Measurements from ENCODE around the gene TSPAN31. TPM values are rescaled to one million over a fixed set of nuclear protein-coding genes. Genes with fewer than 3 reads are reported as not detected.

The TSPAN31 gene
- total and polyA plus RNA-seq, 9 of the 15 experiments (the other 6 are each of a cell fraction or from before 2014, with no cell fraction given): 11.3 to 26.4 (median 14.3) TPM

DNA sequence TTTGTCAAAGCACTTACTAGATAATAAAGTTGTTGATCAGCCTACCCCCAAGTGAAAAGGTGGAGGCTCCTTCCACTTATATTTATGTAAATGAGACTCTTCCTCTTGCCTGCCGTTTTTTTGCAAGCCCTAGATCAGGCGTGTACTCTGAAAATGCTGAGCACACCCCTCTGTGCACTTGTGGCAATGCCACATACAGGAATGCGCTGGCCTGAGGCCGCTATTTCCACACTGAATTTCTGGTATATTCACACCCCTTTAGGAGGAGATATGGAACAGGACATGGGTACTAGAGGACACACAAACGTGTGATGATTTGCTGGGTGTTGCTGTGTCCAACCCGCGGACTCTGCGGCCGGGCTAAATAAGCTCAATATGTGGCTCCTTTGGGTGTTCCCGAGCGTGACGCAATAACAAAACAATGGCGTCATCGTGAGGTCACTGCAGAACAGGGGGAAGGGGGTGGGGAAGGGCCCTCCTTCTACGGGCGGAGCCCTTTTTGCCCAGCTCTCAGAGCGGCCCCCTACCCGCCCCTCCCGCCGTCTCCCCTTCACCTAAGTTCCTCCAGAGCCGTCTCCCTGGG is 554 bp upstream of the TSPAN31 start (continued):
- TF ChIP-seq ZBTB33 (CRISPR knock-in tag; IDR thresholded peaks at IDR 0.05): peak; percentile 96
- TF ChIP-seq, protein P1, sequence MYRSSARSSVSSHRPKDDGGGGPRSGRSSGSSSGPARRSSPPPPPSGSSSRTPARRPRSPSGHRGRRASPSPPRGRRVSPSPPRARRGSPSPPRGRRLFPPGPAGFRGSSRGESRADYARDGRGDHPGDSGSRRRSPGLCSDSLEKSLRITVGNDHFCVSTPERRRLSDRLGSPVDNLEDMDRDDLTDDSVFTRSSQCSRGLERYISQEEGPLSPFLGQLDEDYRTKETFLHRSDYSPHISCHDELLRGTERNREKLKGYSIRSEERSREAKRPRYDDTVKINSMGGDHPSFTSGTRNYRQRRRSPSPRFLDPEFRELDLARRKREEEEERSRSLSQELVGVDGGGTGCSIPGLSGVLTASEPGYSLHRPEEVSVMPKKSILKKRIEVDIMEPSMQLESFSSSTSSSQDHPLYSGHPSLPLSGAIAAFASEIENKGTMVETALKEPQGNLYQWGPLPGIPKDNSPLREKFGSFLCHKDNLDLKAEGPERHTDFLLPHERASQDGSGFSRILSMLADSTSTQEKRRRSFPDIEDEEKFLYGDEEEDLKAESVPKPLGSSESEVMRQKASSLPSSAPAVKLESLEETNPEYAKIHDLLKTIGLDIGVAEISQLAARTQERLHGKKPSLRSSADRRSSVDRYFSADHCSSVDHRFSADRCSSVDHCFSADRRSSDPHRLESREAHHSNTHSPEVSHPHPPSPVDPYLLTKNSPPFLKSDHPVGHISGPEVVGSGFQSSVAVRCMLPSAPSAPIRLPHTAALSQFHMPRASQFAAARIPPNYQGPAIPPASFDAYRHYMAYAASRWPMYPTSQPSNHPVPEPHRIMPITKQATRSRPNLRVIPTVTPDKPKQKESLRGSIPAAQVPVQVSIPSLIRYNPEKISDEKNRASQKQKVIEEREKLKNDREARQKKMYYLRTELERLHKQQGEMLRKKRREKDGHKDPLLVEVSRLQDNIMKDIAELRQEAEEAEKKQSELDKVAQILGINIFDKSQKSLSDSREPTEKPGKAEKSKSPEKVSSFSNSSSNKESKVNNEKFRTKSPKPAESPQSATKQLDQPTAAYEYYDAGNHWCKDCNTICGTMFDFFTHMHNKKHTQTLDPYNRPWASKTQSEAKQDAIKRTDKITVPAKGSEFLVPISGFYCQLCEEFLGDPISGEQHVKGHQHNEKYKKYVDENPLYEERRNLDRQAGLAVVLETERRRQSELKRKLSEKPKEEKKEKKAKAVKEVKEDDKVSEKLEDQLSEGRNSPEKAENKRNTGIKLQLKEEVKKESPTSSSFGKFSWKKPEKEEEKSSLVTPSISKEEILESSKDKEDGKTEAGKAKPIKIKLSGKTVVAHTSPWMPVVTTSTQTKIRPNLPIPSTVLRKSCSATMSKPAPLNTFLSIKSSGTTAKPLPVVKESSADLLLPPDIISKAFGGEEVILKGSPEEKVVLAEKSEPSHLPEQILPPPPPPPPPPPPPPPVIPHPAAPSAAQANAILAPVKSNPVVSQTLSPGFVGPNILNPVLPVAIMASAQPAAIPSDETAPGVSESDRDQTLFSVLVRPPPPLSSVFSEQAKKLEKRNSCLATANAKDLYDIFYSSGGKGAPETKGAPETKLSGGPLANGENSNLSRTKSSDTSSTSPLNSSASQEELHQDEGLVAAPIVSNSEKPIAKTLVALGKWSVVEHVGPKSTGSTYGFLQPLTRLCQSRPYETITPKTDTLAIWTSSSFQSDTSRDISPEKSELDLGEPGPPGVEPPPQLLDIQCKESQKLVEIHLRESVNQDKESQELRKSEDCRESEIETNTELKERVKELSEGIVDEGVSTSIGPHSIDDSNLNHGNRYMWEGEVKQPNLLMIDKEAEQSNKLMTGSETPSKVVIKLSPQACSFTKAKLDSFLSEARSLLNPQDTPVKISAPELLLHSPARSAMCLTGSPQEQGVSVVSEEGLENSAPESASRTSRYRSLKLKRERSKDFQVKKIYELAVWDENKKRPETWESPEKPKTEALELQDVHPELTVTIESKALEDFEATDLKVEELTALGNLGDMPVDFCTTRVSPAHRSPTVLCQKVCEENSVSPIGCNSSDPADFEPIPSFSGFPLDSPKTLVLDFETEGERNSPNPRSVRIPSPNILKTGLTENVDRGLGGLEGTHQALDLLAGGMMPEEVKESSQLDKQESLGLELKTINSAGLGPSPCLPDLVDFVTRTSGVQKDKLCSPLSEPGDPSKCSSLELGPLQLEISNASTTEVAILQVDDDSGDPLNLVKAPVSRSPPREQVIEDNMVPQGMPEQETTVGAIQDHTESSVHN (IDR thresholded peaks at IDR 0.05; ENCODE audit: borderline replicate concordance in 1 of 2, low read depth in 1 of 2): 0 out of 4 replicates have a peak, but pooled peaks of 1 of the 2 experiments have one; percentile 24
- no peak for TF ChIP-seq SOX6 (IDR thresholded peaks at IDR 0.05)
- no peak for TF ChIP-seq ZNF76 (CRISPR knock-in tag; IDR thresholded peaks at IDR 0.05; ENCODE audit: borderline replicate concordance)
- TF ChIP-seq SMAD4 (CRISPR knock-in tag; conservative IDR thresholded peaks at IDR 0.05): no peak
- TF ChIP-seq HDAC8 (tag; IDR thresholded peaks at IDR 0.05): no peak
- TF ChIP-seq, protein P2, sequence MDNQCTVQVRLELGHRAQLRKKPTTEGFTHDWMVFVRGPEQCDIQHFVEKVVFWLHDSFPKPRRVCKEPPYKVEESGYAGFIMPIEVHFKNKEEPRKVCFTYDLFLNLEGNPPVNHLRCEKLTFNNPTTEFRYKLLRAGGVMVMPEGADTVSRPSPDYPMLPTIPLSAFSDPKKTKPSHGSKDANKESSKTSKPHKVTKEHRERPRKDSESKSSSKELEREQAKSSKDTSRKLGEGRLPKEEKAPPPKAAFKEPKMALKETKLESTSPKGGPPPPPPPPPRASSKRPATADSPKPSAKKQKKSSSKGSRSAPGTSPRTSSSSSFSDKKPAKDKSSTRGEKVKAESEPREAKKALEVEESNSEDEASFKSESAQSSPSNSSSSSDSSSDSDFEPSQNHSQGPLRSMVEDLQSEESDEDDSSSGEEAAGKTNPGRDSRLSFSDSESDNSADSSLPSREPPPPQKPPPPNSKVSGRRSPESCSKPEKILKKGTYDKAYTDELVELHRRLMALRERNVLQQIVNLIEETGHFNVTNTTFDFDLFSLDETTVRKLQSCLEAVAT (IDR thresholded peaks at IDR 0.05): no peak
- TF ChIP-seq, protein P3, sequence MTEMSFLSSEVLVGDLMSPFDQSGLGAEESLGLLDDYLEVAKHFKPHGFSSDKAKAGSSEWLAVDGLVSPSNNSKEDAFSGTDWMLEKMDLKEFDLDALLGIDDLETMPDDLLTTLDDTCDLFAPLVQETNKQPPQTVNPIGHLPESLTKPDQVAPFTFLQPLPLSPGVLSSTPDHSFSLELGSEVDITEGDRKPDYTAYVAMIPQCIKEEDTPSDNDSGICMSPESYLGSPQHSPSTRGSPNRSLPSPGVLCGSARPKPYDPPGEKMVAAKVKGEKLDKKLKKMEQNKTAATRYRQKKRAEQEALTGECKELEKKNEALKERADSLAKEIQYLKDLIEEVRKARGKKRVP (CRISPR knock-in tag; IDR thresholded peaks at IDR 0.05): peak; percentile 57; the same call in 1 of the 2 replicates
- peak; percentile 8 for TF ChIP-seq DACH1 (IDR thresholded peaks at IDR 0.05; ENCODE audit: partially characterized antibody)
- TF ChIP-seq CCAR2 (IDR thresholded peaks at IDR 0.05; ENCODE audit: low read depth, low read length): no peak
- TF ChIP-seq HCFC1 (IDR thresholded peaks at IDR 0.05; ENCODE audit: low read depth, low read length): no peak
- no peak for TF ChIP-seq TCF3 (CRISPR knock-in tag; IDR thresholded peaks at IDR 0.05)
- TF ChIP-seq SIX5 (IDR thresholded peaks at IDR 0.05; ENCODE audit: borderline replicate concordance in 1 of 2, insufficient read depth in 1 of 2, low read depth in 1 of 2, low read length in 2 of 2): no peak
- TF ChIP-seq CHD1 (IDR thresholded peaks at IDR 0.05; ENCODE audit: low read length): no peak
- no peak for TF ChIP-seq BCL6 (CRISPR knock-in tag; IDR thresholded peaks at IDR 0.05)
- TF ChIP-seq KDM2B (CRISPR knock-in tag; IDR thresholded peaks at IDR 0.05): no peak

All from K562 (cell line).